ENCODE results near the gene NPSR1.
A peak's percentile ranks its signal among the peaks of the same experiment; 100 is the strongest.
"Not testable (repeated sequence)": the region's sequence is repeated elsewhere in the genome, so short reads cannot be mapped to it uniquely, and the experiment has no call there.

Gene NPSR1

DNA sequence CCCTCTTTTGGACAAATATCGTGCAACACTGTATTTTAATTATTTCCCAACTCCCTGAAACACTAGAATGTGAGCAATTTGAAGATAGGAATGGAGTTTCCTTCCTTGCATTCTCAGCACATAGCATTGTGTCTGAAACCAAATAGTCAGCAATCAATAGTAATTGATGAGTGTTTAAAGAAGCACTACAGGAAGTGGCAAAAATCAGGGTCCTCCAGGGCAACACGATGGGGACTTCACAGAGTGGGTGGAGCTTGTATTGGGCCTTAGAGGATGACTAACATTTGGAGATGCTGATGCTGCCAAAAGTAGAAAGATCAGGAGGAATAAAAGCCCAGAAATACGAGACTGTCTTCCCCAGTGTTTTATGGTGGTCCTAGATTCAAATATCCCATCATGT lies 94.9 kb downstream of the NPSR1 start:
- intact Hi-C loops (cut with DNase I), result no loop called here
- no peak for DNase-seq

DNA sequence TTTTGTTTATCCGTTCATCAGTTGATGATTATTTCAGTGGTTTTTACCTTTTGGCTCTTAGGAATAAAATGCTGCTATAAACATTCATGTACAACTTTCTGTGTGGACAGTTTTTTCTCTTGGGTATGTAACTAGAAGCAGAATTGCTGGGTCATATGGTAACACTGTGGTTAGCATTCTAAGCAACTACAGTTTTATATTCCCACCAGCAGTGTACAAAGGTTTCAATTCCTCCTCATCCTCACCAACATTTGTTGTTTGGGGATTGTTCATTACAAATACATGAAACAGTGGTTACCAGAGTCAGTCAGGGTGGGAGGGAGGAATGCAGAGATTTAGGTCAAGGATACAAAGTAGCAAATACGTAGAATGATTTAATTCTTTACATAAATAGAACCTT lies 97.0 kb downstream of the NPSR1 start:
- DNase-seq, result no peak
- intact Hi-C loops (cut with DNase I), result no loop called here

DNA sequence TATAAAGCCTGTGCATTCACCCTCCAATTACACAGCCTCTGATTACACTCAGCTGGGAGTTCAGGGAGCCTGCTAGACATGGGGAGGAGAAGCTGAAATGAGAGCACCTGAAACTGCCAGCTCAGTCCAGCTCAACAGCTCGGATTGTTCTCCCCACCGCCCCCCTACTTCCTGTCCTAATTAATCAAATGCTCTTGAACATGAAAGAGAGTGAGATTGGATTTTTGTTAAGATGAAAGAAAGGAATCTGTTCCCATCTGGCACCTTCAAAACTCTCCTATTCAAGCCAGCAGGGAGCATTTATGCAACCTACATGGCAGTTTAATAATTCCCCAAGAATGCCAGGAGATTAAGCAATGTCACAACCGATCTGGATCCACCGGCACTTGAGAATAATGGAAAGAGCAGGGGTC lies 98.0 kb downstream of the NPSR1 start:
- intact Hi-C loops (cut with DNase I), result no loop called here
- DNase-seq, result no peak

DNA sequence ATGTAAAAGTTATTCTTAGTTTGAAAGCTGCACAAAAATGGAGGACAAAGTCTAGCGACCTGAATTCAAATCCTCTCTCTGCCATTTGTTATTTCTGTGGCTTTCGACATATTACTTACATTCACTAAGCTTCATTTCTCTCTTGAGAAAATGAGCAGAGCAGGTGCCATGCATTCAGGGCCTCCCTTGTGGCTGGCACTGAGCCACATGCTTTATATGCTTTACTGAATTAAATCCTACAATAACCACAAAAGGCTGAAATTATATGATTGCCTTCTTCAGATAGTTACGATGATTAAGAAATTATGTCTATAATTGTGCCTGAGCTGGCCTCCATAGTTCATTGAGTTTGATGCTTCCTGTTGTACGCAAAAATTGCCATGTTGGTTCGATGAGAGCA lies 98.7 kb downstream of the NPSR1 start:
- no peak for DNase-seq
- intact Hi-C loops (cut with DNase I), result no loop called here

DNA sequence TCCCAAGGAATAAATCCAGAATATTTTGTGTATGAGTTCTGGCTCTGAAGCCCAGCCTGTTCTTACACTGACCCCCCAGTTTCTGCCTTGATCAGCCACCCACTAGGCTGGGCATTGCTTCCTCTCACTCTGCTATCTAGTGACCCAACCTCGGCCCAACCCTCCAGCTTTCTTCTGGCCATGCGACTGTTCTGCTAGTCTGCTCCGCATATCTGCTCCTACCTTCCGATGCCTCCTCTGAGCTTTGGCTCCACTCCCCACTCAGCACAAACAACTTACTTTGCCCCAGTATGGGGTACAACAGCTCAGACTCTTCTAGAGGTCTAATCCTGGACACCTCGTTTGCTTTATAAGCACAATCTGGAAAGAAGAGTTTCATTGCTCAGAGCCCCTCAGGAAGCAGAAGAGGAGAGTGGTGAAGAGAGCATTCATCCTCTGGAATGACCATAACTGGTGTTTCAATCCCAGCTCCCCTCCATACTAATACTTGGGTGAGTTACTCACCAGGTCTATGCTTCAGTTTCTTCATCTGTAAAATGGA lies 99.6 kb downstream of the NPSR1 start:
- intact Hi-C loops (cut with DNase I), result no loop called here
- no peak for DNase-seq

DNA sequence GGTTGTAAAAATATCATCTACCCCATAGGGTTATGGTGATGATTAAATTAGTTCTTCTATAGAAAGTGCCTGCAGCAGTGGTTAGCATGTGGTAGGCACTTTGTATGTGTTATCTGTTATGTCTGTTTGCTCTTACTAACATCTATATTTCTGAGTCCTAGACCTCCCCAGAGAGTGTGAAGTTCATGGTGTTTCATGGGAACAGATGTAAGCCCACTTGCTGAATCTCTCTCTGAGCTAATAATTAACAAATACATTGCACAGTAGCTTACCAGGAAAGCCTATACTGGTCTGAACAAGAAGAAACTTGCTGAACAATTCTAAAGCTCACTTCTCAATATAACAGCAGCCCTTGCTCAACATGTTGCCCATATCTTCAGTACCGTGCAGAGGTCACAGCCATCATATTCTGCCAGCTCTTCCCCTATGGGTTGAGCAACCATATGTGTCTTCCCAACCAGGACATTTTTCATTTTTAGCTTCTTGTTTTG lies 100.1 kb downstream of the NPSR1 start:
- intact Hi-C loops (cut with DNase I), result no loop called here
- no peak for DNase-seq

DNA sequence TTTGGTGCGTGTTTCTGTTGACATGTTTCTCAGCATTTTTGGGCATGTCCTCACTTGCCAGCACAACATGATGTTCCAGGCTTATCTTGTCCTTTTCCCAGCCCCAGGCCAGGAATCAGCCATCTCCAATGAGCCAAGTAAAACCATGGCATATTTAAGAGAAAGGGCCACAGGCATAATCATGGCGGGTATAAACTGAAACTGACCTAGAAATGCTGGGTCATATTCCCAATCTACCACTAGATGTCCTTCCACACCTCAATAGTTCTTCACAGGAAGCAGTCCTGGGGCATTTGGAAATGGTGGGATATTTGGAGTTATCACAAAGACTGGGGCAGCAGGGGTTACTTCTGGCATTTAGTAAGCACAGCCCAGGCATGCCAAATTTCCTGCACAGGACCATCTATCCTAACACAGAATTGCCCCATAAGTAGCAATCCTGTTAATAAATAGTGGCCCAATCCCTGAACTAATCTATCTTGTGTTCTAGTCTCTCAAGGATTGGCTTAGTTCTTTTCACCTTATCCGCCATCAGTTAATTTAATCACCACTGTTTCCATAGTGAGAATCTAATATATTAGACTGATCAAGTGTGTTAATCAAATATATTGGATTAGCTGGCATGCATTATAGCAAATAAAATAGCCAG lies 101.6 kb downstream of the NPSR1 start:
- intact Hi-C loops (cut with DNase I), result no loop called here

DNA sequence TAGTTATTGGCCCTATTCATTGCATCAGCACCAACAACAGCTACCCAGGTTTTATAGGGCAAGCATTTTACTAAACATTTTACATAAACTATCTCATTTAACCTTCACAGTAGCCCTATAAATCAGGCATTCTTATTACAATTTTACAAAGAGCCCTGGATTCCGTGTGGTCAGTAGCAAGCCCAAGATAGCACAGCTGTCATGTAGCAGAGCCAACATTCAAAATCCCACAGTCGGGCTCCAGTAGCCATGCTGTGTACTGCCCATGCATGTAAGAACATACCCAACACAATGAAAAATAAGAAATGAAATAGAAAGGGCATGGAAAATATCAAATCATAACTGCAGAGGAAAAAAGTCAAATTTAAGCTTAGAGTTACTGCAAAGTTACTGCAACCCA lies 102.3 kb downstream of the NPSR1 start:
- intact Hi-C loops (cut with DNase I), result no loop called here
- DNase-seq, result no peak

More for the DNA sequence above, 101.6 kb downstream of the NPSR1 start:
- DNase-seq, result peak in 10 of 42 donors; percentile 5 to 52 (median 16)

DNA sequence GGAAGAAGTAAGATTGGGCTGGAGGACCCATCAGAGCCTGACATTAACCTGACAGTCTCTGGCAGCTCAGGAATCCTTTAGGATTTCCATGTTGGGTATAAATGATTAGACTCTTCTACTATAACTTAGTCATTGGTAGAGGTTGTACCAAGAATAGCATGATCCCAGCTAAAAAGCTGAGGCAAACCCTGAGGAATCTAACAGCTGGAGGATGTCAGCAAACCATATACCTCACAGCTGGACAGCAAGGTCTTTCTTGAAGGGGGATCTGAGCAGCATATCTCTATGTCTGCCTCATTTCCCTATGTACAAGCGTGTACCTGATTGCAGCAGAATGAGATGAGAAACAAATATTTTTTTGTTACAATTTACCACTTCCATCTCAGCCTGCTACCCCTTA lies 103.2 kb downstream of the NPSR1 start:
- intact Hi-C loops (cut with DNase I), result no loop called here
- no peak for DNase-seq

DNA sequence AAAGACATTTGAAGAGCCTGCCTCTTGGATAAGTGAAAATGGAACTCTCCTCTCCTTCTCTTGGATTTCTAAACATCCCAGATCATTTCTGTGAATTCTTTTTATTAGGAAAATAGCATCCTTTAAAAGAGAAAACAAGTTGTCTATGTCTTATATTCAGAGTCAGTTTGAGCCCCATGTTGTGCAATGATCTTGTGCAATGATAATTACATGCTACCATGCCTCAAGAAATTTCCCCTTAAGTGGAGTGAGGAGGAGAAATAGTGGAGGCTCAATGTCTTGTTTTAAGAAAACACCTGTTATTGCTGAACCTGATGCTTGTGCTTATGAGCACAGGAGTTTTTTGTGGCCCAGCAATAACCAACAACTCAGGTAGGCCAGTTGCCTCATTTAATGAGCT lies 103.6 kb downstream of the NPSR1 start:
- intact Hi-C loops (cut with DNase I), result no loop called here
- no peak for DNase-seq

DNA sequence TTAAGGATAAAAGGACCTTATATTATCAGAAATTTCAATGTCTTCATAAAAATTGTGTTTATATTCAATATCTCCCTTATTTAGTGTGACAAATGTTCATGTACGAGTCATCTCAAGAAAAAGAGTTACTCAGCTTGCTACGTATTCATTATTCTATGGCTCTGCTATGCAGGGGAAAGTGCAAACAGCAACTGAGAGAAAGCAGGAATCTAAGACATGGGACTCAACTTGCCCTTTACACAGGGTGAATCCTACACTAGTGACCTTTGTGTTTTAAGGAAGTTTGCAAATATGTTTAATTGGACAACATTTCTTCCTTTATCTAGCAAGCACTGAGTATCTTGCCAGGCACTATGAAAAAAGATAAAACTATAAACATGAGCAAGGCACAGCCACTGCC lies 104.7 kb downstream of the NPSR1 start:
- no peak for DNase-seq
- intact Hi-C loops (cut with DNase I), result no loop called here

DNA sequence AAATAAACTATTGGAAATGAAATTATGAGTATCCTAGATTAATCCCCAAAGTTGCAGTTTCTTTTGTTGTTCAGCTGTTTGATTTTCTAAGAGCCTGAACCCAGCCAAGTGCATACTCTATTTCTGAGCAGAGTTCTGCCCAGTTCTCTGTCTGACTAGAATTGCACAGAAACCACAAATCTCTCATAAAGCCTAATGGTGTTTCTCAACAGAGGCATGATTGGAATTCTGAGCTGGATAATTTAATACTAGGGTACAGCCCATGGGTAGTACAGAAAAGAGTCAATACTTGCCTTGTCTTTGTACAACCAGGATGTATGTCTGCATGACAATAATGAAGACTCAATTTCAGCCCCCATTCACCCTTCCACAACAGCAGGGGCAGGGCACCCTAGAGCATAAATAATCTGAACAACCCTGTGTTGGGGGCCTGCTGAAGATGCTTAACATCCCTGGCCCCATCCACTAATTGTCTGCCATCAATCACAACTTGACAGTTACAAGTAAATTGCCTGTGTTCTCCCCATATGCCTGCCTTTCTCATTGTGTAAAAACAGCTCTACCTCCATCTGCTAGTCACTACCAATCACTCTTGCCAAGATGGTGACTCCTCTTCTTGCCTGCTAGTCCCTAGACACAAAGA lies 114.4 kb downstream of the NPSR1 start:
- intact Hi-C loops (cut with DNase I), result no loop called here
- DNase-seq, result no peak

DNA sequence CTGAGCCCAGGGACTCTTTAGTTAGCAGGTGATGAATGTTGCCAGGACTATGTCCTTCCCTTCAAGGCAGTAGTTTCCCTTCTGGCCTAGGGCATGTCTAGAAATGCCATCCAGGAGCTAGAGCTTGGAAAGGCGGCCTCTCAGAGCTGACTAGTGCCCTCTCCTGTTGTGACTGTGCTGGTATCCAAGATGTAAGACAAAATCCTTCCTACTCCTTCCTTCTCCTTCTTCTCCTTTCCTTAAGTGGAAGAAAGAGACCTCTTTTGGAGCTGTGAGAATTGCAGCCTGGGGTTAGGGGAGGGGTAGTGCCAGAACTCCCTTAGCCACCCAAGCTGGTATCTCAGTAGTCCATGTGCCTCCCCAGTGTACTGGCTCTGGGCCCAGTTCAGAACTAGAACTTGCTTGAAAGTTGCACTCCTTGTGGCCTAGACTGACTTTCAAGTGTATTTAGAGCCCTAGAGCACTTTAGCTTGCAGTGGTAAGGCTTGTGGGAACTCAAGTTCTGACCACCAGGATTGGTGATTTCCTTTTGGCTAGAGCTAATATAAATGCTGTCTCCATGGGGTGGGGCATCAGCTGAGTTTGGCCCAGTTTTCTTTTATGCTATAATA lies 118.8 kb downstream of the NPSR1 start:
- intact Hi-C loops (cut with DNase I), result no loop called here
- DNase-seq, result no peak

DNA sequence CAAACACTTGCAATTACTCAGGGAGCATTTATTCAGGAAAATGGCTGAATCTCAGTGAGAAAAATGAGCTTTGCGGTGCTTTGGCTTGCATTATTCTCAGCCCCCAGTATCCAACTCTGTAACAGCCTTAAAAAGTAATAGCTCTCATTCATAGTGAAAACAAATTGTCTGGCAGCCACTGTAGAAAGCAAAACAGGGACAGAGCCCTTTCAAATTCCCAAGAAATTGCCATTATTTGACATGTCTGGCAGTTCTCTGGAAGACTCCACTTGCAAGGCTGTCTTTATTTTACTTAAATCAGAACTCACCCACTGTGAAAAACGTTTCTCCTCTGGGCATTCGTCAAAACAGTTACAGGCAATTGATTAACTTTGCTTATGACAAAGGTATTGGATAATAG lies 122.5 kb downstream of the NPSR1 start:
- intact Hi-C loops (cut with DNase I), result no loop called here
- no peak for DNase-seq

DNA sequence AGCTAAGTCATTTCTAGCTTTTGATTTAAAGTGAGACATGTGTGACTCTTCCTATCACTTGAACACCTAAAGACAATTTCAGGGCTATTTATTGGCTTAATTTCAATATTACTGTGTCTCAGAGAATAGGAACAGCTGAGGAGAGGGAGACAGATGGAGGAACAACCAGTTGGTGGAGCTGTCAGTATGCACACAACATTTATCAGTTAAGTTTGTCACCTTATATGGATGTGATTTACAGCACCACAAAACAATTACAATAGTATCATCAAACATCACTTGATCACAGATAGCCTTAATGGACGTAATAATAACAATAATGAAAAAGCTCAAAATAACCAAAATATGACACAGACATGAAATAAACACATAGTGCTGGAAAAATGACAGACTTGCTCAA lies 129.6 kb downstream of the NPSR1 start:
- DNase-seq, result no peak
- intact Hi-C loops (cut with DNase I), result no loop called here

DNA sequence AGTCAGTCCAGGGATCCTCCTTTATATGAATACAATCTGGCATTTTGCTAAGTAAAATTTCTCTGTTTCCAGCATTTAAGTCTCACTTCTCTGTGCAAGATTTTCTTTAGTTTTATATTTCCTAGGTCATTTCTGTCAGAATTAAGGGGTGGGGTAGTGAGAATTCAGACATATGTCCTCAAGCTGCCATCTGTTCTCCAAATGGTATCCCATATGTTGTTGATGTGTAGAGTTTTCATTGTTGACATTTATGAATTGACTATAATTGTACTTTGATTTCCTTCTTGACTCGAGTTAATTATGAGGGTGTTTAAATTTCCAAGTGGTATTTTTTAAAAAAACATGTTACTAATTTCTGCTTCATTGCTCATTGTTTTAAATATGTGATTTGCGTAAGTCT lies 148.8 kb downstream of the NPSR1 start:
- no peak for DNase-seq
- intact Hi-C loops (cut with DNase I), result no loop called here

DNA sequence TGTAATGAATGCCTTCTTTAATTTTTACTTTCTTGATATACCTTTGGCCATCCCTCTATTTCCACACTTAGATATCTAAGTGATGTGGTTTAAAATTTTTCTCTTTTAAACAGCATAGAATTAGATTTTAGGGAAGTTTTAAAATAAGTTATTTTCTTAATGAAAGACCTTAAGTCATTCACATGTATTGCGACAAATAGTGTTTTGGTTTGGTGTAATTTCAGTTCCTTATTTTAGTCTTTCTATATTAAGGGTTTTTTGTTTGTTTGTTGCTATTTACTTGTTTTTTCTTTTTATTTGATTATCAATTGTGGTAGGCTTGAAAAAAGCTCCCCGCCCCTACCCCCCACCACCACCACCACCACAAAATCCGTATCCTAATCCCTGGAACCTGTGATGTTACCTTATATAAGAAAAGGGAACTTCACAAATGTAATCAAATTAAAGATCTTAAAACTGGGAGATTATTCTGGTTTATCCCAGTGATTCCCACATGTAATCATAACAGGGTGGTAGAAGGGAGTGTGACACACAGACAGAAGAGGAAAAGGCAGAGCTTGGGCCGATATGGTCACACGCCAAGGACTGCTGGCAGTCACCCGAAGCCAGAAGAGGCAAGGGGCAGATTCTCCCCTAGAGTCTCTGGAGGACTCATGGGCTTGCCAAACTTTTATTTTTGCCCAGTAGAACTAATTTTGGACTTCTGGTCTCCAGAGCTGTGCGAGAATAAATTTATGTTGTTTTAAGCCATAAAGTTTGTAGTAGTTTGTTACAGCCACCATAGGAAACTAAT lies 149.7 kb downstream of the NPSR1 start:
- no peak for DNase-seq
- intact Hi-C loops (cut with DNase I), result no loop called here

DNA sequence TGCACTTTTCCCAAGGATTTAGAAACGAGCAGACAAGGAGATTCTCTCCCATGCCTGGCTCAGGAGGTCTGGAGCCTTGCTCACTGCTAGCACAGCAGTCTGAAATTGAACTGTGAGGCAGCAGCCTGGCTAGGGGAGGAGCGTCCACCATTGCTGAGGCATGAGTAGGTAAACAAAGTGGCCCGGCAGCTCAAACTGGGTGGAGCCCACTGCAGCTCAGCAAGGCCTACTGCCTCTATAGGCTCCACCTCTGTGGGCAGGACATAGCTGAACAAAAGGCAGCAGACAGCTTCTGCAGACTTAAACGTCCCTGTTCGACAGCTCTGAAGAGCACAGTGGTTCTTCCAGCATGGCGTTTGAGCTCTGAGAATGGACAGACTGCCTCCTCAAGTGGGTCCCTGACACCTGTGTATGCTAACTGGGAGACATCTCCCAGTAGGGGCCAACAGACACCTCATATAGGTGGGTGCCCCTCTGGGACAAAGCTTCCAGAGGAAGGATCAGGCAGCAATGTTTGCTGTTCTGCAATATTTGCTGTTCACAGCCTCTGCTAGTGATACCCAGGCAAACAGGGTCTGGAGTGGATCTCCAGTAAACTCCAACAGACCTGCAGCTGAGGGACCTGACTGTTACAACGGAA lies 156.3 kb downstream of the NPSR1 start:
- DNase-seq; intact Hi-C loops (cut with DNase I): not testable (repeated sequence)

DNA sequence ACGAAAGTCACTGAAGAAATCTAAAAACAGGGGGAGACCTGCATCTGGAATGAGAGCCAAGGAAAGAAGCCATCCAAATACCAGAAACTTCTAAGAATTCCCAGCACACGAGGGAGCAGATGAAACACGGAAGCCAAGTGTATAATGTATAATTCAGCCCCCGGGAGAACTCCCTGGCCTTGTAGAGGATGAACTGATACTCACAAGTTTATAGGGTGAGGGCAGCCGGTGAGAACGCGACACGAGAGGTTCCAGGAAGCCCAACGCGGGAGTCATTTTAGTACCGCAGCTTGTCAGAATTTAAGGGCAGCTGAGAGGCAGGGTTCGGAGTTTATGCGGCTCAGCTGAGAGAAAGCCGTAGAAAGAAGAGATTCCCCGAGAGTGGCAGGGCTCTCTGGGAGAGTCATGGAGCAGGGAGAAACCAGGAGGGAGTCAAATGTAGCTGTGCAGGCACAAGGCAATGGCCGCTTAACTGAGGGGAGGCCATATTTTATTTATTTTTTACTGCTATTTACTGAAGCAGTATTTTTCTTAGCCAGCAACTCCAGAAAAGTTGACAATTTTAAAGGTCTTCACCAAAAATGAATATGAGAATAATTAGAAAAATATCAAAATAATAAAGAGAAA lies 164.0 kb downstream of the NPSR1 start:
- intact Hi-C loops (cut with DNase I), result loop anchor here (5.0 to 10.0 kb wide), 2 partner anchors 103 to 215 kb away; partner anchors contain the start of gene DPY19L1

More for the DNA sequence above, 164.0 kb downstream of the NPSR1 start:
- no peak for DNase-seq
